HCT116 (cell line): ENCODE measurements around the gene SLC39A10. TPM values are rescaled to one million over a fixed set of nuclear protein-coding genes. Genes with fewer than 3 reads are reported as not detected.

ENCODE experiments used
- ATAC-seq: fragments of 200-7000 bp; cut with Tn5 transposase; 2 replicates; pipeline ENCODE4 v1.9.1; 2020; ENCODE audit warnings: mild to moderate bottlenecking, moderate library complexity
- BruUV-seq: library from RNA; stranded (reverse); fragments of 400-500 nt; replicated peaks from 2 replicates; lab custom pipeline; 2021; lab: Mats Ljungman, UMichigan
- CTCF ChIA-PET: fragments of 300-600 bp; sonication (Branson Sonifier 250); formaldehyde crosslinking; loops from one replicate; lab custom pipeline; 2021; ENCODE audit warnings: antibody characterized with exemption; lab: Charles Lee
- POLR2A ChIA-PET: fragments of 300-600, 350-600 bp; sonication (Branson Sonifier 250); formaldehyde crosslinking; loops from one replicate; lab custom pipeline; 2021; ENCODE audit warnings: antibody characterized with exemption; lab: Charles Lee
- RAD21 ChIA-PET, 2 experiments: fragments of 300-600 bp; sonication (Branson Sonifier 250); formaldehyde crosslinking; loops; one replicate each; lab custom pipeline; 2023; ENCODE audit warnings: low total read pairs in 2 of 2; ENCODE audit not compliant: uncharacterized antibody in 2 of 2, unreplicated experiment in 2 of 2, low non-redundant PET in 1 of 2; lab: Charles Lee
- DNase-seq: peaks from one replicate; pipeline ENCODE4 v3.0.0-alpha.2; 2010; ENCODE audit warnings: low read depth, low spot score
- H2AFZ ChIP-seq: fragments of 200-600 bp; shearing (Covaris generic), sonication (generic); 2 replicates; pipeline ENCODE4 v1.6.1; 2017; ENCODE audit warnings: low read depth, mixed run types, mixed read lengths, antibody characterized with exemption, low read length; ENCODE audit not compliant: poor library complexity, severe bottlenecking
- H3K27ac ChIP-seq: 2 replicates; pipeline ENCODE4 v1.5.1; 2012; ENCODE audit warnings: low read depth, low read length
- H3K27me3 ChIP-seq: fragments of 200-600 bp; sonication (generic); 2 replicates; pipeline ENCODE4 v1.6.1; 2016; ENCODE audit warnings: mixed run types, low read length, mixed read lengths; ENCODE audit not compliant: insufficient read depth
- H3K36me3 ChIP-seq, 2 experiments: fragments of 200-500 bp in 1 of 2; fragments of 200-600 bp in 1 of 2; sonication (Bioruptor generic) in 1 of 2; sonication (generic) in 1 of 2; 2 replicates each; pipeline versions ENCODE4 v1.5.1 to v1.6.1; 2014 to 2016; ENCODE audit warnings: low read length in 2 of 2, inconsistent platforms in 1 of 2, mixed read lengths in 1 of 2, mixed run types in 1 of 2; ENCODE audit not compliant: insufficient read depth in 2 of 2, control insufficient read depth in 1 of 2
- H3K4me1 ChIP-seq, 2 experiments: fragments of 200-600 bp in 1 of 2; sonication (generic) in 1 of 2; 2 replicates each; pipeline versions ENCODE4 v1.5.1 to v1.6.1; 2012 to 2017; ENCODE audit warnings: low read length in 2 of 2, inconsistent platforms in 1 of 2, mild to moderate bottlenecking in 1 of 2, mixed read lengths in 1 of 2, mixed run types in 1 of 2, moderate library complexity in 1 of 2; ENCODE audit not compliant: insufficient read depth in 2 of 2, control insufficient read depth in 1 of 2
- H3K4me2 ChIP-seq: fragments of 200-600 bp; sonication (generic); 2 replicates; pipeline ENCODE4 v1.6.1; 2017; ENCODE audit warnings: mixed run types, low read length, mixed read lengths
- H3K4me3 ChIP-seq, 2 experiments: fragments of 200-600 bp in 1 of 2; sonication (generic) in 1 of 2; replicated peaks in 1 of 2; 2 replicates each; pipeline ENCODE4 v1.5.1; 2011 to 2016; ENCODE audit warnings: low read length in 2 of 2, control low read depth in 1 of 2, low read depth in 1 of 2, mild to moderate bottlenecking in 1 of 2, mixed read lengths in 1 of 2, mixed run types in 1 of 2
- H3K79me2 ChIP-seq: fragments of 200-600 bp; sonication (generic); 2 replicates; pipeline ENCODE4 v1.6.1; 2017; ENCODE audit warnings: mild to moderate bottlenecking, mixed run types, low read length, moderate library complexity, mixed read lengths; ENCODE audit not compliant: insufficient read depth
- H3K9ac ChIP-seq: fragments of 200-600 bp; sonication (generic); 2 replicates; pipeline ENCODE4 v1.6.1; 2016; ENCODE audit warnings: low read length, mixed read lengths
- H3K9me2 ChIP-seq: fragments of 200-600 bp; sonication (generic), shearing (Covaris generic); 2 replicates; pipeline ENCODE4 v1.6.1; 2017; ENCODE audit warnings: mixed run types, mild to moderate bottlenecking, moderate library complexity; ENCODE audit not compliant: insufficient read depth
- H3K9me3 ChIP-seq, 2 experiments: fragments of 200-500 bp in 1 of 2; fragments of 200-600 bp in 1 of 2; sonication (Bioruptor generic) in 1 of 2; sonication (generic) in 1 of 2; 2 replicates each; pipeline ENCODE4 v1.6.1; 2014 to 2017; ENCODE audit warnings: low read length in 2 of 2, mixed read lengths in 2 of 2, inconsistent platforms in 1 of 2, low read depth in 1 of 2, mild to moderate bottlenecking in 1 of 2, mixed run types in 1 of 2, moderate library complexity in 1 of 2; ENCODE audit not compliant: control insufficient read depth in 1 of 2, insufficient read depth in 1 of 2
- H4K20me1 ChIP-seq: fragments of 200-600 bp; sonication (generic), shearing (Covaris generic); 2 replicates; pipeline ENCODE4 v1.6.1; 2017; ENCODE audit warnings: mixed run types, mild to moderate bottlenecking, moderate library complexity; ENCODE audit not compliant: insufficient read depth
- EZH2 ChIP-seq: fragments of 200-600 bp; sonication (generic); IDR thresholded peaks from 2 replicates; pipeline ENCODE4 v1.6.1; 2017; ENCODE audit warnings: antibody characterized with exemption, mixed run types
- EZH2phosphoT487 ChIP-seq: fragments of 200-600 bp; IDR thresholded peaks from 2 replicates; pipeline ENCODE4 v1.6.1; 2018; ENCODE audit warnings: antibody characterized with exemption, borderline replicate concordance
- JUND ChIP-seq: IDR thresholded peaks from 2 replicates; pipeline ENCODE4 v1.6.1; 2012
- POLR2A ChIP-seq: IDR thresholded peaks from 2 replicates; pipeline ENCODE4 v1.7.0; 2011; ENCODE audit warnings: borderline replicate concordance; ENCODE audit not compliant: insufficient read depth, insufficient read length; ENCODE audit errors: extremely low read depth
- RAD21 ChIP-seq: IDR thresholded peaks from 2 replicates; pipeline ENCODE4 v1.6.1; 2012; ENCODE audit warnings: low read depth, mild to moderate bottlenecking
- SRF ChIP-seq: IDR thresholded peaks from 2 replicates; pipeline ENCODE4 v1.6.1; 2012; ENCODE audit warnings: low read depth
- TCF7L2 ChIP-seq: IDR thresholded peaks from 2 replicates; pipeline ENCODE4 v1.7.0; 2011; ENCODE audit warnings: borderline replicate concordance, inconsistent platforms; ENCODE audit not compliant: insufficient read depth, insufficient read length; ENCODE audit errors: extremely low read depth
- YY1 ChIP-seq: IDR thresholded peaks from 2 replicates; pipeline ENCODE4 v1.6.1; 2011; ENCODE audit warnings: low read length, low read depth, moderate library complexity, mild to moderate bottlenecking; ENCODE audit not compliant: insufficient replicate concordance; ENCODE audit errors: extremely low read depth
- ZBTB33 ChIP-seq: IDR thresholded peaks from 2 replicates; pipeline ENCODE4 v1.6.1; 2011; ENCODE audit warnings: mild to moderate bottlenecking, low read length, moderate library complexity; ENCODE audit not compliant: insufficient replicate concordance; ENCODE audit errors: extremely low read depth
- intact Hi-C: fragments of 100-400 bp; cut with micrococcal nuclease; formaldehyde crosslinking; loops from 2 replicates; pipeline ENCODE4 v1.10.0; 2022
- total RNA-seq: library from RNA; stranded (reverse); gene quantifications from one replicate; pipeline ENCODE4 v1.2.1, GENCODE V29; 2021; ENCODE audit not compliant: unreplicated experiment
- TF ChIP-seq, protein P1 (sequence below), 3 experiments: fragments of 200-600 bp in 1 of 3; sonication (generic) in 1 of 3; IDR thresholded peaks in 2 of 3; conservative IDR thresholded peaks in 1 of 3; 2 replicates each; pipeline ENCODE4 v1.5.1; 2012 to 2017; ENCODE audit warnings: low read depth in 2 of 3, low read length in 2 of 3, antibody characterized with exemption in 1 of 3, borderline replicate concordance in 1 of 3, control low read depth in 1 of 3, mild to moderate bottlenecking in 1 of 3, mixed read lengths in 1 of 3, mixed run types in 1 of 3, moderate library complexity in 1 of 3; ENCODE audit not compliant: insufficient read depth in 1 of 3
- TF ChIP-seq, protein P2 (sequence below): IDR thresholded peaks from 2 replicates; pipeline ENCODE4 v1.6.1; 2012

Gene SLC39A10
- total RNA-seq, 1 experiment from 2014 or later, result 59.0 TPM

GRCh38 chr2:195663007-195663406 is 6.0 kb downstream of the SLC39A10 start (continued):
- TF ChIP-seq, protein P1, sequence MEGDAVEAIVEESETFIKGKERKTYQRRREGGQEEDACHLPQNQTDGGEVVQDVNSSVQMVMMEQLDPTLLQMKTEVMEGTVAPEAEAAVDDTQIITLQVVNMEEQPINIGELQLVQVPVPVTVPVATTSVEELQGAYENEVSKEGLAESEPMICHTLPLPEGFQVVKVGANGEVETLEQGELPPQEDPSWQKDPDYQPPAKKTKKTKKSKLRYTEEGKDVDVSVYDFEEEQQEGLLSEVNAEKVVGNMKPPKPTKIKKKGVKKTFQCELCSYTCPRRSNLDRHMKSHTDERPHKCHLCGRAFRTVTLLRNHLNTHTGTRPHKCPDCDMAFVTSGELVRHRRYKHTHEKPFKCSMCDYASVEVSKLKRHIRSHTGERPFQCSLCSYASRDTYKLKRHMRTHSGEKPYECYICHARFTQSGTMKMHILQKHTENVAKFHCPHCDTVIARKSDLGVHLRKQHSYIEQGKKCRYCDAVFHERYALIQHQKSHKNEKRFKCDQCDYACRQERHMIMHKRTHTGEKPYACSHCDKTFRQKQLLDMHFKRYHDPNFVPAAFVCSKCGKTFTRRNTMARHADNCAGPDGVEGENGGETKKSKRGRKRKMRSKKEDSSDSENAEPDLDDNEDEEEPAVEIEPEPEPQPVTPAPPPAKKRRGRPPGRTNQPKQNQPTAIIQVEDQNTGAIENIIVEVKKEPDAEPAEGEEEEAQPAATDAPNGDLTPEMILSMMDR (IDR thresholded peaks at IDR 0.05 in 2 of 3, conservative IDR thresholded peaks at IDR 0.05 in 1 of 3; ENCODE audit: borderline replicate concordance in 1 of 3, insufficient read depth in 1 of 3, low read depth in 2 of 3, low read length in 2 of 3), result no peak
- no peak for TF ChIP-seq EZH2
- TF ChIP-seq, protein P2, sequence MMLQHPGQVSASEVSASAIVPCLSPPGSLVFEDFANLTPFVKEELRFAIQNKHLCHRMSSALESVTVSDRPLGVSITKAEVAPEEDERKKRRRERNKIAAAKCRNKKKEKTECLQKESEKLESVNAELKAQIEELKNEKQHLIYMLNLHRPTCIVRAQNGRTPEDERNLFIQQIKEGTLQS, result no peak
- TF ChIP-seq EZH2phosphoT487, result no peak

DNA sequence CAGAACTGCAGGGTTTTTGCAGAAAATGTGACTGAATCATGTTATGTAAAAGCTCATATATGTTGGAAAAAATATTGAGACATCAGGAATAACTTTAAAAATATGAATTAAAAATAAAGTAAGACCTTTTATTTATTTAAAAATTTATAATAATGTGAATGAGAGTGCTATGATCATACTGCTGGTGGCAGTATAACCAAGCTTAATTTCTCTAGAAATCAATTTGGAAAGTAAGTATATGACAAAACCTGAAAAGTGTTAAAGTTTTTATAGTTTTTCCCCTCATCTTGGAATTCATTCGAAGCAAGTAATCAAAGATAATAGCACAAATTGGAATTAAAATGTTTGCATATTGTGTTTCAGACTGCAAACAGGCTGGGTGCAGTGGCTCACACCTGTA is 7.5 kb downstream of the SLC39A10 start:
- BruUV-seq, result no TSS peak
- H3K27me3 ChIP-seq, result no peaks in the 10 kb centered on the region
- H3K36me3 ChIP-seq, result no peaks in the 10 kb centered on the region
- no peak overlapping the region for H3K27ac ChIP-seq
- no peak for TF ChIP-seq TCF7L2
- no peak for TF ChIP-seq ZBTB33
- TF ChIP-seq SRF, result no peak
- no peak for TF ChIP-seq POLR2A
- TF ChIP-seq, protein P2, result no peak
- no peak for TF ChIP-seq EZH2
- peak; percentile 53 for TF ChIP-seq RAD21
- TF ChIP-seq JUND, result no peak
- TF ChIP-seq, protein P1 (IDR thresholded peaks at IDR 0.05 in 2 of 3, conservative IDR thresholded peaks at IDR 0.05 in 1 of 3; ENCODE audit: borderline replicate concordance in 1 of 3, insufficient read depth in 1 of 3, low read depth in 2 of 3, low read length in 2 of 3), result peak in 1 of 3 experiments; percentile 40; a peak in 2 of 6 replicates
- TF ChIP-seq YY1, result no peak
- ATAC-seq, result no peak
- CTCF ChIA-PET, result interaction anchor here (1.6 to 3.4 kb wide), 4 partner anchors 8 to 414 kb away, joined by 6 to 30 read pairs (median 18); partner anchors contain the start of gene DNAH7
- no peak overlapping the region for H3K4me2 ChIP-seq
- intact Hi-C loops, result loop anchor here (1.0 to 5.0 kb wide), 3 partner anchors 274 to 402 kb away; no protein-coding TSS in a partner anchor
- H3K9ac ChIP-seq, result no peak overlapping the region
- H3K4me1 ChIP-seq, result peaks cover 0 to 2% of the 10 kb centered on the region in 2 experiments; a peak in 1 of 4 replicates
- peaks cover 92% of the 10 kb centered on the region for H3K79me2 ChIP-seq
- POLR2A ChIA-PET, result no interaction called here
- no peak overlapping the region for H3K4me3 ChIP-seq
- 0 out of 2 replicates have a peak, but pooled peaks cover 5% of the 10 kb centered on the region for H4K20me1 ChIP-seq
- no peak for DNase-seq
- H2AFZ ChIP-seq, result no peak overlapping the region
- RAD21 ChIA-PET, result no interaction called here
- no peaks in the 10 kb centered on the region for H3K9me2 ChIP-seq
- H3K9me3 ChIP-seq, result no peaks in the 10 kb centered on the region
